T-helper 17 cell (primary cell): ENCODE measurements around the gene PSMG4. TPM values are rescaled to one million over a fixed set of nuclear protein-coding genes. Genes with fewer than 3 reads are reported as not detected.

Source experiments
- ATAC-seq: fragments of 150-1000 bp; cut with Tn5 transposase; 2 replicates; pipeline ENCODE4 v1.10.0; 2021; ENCODE audit warnings: mild to moderate bottlenecking, moderate library complexity
- DNase-seq, 3 donors: peaks; one replicate each; pipeline versions ENCODE4 v3.0.0 to v3.0.0-alpha.2; 2020 to 2021
- H3K9me3 ChIP-seq: one replicate; pipeline ENCODE4 v1.7.0; 2013; ENCODE audit warnings: low read length, mild to moderate bottlenecking; ENCODE audit not compliant: control insufficient read depth, poor library complexity, severe bottlenecking
- H3K27ac Mint-ChIP-seq: one replicate; pipeline ENCODE4 v1.8.0; 2022; ENCODE audit warnings: mild to moderate bottlenecking, moderate library complexity, mixed read lengths
- H3K27me3 Mint-ChIP-seq: one replicate; pipeline ENCODE4 v1.8.0; 2022; ENCODE audit warnings: mixed read lengths
- H3K36me3 Mint-ChIP-seq: one replicate; pipeline ENCODE4 v1.8.0; 2022; ENCODE audit warnings: low read depth, mixed read lengths
- H3K4me1 Mint-ChIP-seq: one replicate; pipeline ENCODE4 v1.8.0; 2022; ENCODE audit warnings: mild to moderate bottlenecking, mixed read lengths
- H3K4me3 Mint-ChIP-seq: one replicate; pipeline ENCODE4 v1.8.0; 2022; ENCODE audit warnings: mild to moderate bottlenecking, moderate library complexity, mixed read lengths
- total RNA-seq, 4 donors: library from RNA in 2 of 4; stranded (reverse) in 2 of 4; gene quantifications; one replicate each; pipeline ENCODE4 v1.2.3 and lab custom pipeline; 2022 to 2026

Gene PSMG4
- total RNA-seq, 2 donors from 2014 or later = 11.9 to 15.6 TPM

DNA sequence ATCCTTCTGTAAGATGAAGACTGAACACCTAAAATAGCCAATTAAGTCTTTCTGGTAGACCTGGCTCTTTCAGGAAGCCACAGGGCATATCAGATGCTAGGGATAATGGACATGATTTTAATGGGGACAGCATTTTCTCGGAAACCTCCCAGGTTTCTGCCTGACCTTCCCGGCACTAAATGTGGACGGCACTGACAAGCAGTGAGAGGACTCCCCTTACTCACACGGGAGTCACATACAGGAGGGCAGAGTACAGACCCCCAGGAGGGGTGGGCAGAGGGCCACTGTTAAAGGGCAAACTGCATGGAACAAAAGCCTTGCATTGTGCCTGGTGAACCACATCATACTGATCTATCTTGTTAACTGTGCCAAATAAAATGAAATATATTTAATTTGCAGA lies 19.9 kb downstream of the PSMG4 start:
- Mint-ChIP-seq H3K36me3 (no peaks in the 10 kb centered on the region), H3K4me3 (no peak overlapping the region), H3K27me3 (no peaks in the 10 kb centered on the region), H3K27ac (no peak overlapping the region), H3K4me1 (peaks cover 12% of the 10 kb centered on the region)
- ATAC-seq = no peak
- no peak for DNase-seq
- no peaks in the 10 kb centered on the region for H3K9me3 ChIP-seq

GRCh38 chr6:3280091-3280490 lies 21.3 kb downstream of the PSMG4 start:
- H3K4me3 Mint-ChIP-seq = no peak overlapping the region
- no peak for DNase-seq
- peaks cover 6% of the 10 kb centered on the region for H3K4me1 Mint-ChIP-seq
- H3K9me3 ChIP-seq = no peaks in the 10 kb centered on the region
- H3K27ac Mint-ChIP-seq = no peak overlapping the region
- no peaks in the 10 kb centered on the region for H3K27me3 Mint-ChIP-seq
- ATAC-seq = no peak
- no peaks in the 10 kb centered on the region for H3K36me3 Mint-ChIP-seq

DNA sequence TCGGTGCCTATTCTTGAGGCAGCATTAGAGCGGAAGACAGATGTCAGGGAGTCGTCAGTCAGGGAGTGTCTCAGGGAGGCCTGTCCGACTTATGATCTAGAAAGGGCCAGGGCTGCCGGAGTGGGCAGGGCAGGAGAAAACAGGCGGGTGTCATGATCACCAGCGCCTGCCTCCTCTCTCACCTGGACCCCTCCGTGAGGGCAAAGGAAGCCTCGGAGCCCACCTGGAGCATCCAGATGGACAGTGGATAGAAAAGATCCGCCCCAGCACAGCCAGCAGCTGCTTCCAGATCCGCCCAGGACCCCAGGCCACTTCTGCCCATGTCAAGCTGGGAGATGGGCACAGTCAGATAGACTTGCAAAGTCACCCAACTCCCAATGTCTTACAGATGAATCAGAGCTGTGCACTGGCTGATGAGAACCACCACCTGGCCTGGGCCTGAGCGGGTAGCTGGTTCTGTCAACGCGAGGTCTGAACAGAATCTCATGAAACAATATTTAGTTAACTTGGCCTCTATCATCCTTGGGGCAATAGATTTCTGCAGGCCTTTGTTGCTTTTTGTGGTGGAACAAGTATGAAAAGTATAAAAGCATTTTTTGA lies 22.2 kb downstream of the PSMG4 start:
- Mint-ChIP-seq H3K4me1 (peaks cover 6% of the 10 kb centered on the region), H3K4me3 (no peak overlapping the region), H3K27me3 (no peaks in the 10 kb centered on the region), H3K27ac (no peak overlapping the region), H3K36me3 (no peaks in the 10 kb centered on the region)
- ATAC-seq (no peak), DNase-seq (no peak)
- H3K9me3 ChIP-seq = no peaks in the 10 kb centered on the region

DNA sequence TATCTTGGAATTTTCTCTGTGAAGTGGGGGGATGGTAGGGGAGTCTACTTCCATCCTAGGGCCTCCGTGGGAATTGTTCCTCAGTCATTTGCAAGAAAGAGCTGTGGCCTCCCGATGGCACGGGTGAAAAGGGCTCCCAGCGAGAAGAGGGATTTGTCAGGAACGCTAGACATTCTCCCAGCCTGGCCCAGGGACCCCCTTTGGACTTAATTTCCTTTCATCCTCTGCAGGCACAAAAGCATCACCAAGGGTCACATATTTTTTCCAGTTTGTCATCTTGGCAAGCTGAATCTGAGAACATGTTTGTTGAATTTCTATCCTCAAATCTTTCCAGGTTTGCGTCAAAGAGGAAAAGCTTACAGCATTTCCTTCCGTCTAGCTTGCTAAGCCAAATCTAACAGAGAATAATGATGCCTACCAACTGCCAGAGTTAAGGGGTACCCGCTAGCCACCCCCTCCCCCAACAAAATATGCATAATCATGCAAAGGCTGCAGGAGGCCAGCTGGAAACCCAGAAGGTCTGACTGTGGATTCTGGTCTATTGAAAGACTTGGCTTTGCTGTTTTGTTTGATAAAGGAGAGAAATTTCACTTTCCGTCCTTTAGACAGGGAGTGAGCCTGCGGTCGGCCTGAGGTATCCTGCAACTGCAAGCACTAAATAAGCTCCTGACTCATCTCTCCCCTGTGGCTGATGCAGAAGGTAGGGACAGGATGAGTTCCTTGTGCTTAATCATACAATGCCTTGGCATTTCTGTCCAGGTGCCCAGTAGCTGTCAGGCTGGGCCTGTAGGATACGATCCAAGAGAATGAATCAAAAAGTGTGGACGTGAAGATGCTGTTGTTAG lies 23.1 kb downstream of the PSMG4 start:
- H3K9me3 ChIP-seq = no peaks in the 10 kb centered on the region
- DNase-seq (no peak), ATAC-seq (no peak)
- Mint-ChIP-seq H3K4me3 (no peak overlapping the region), H3K27me3 (no peaks in the 10 kb centered on the region), H3K27ac (no peak overlapping the region), H3K36me3 (no peaks in the 10 kb centered on the region), H3K4me1 (peaks cover 5% of the 10 kb centered on the region)

GRCh38 chr6:3282476-3283236 lies 23.9 kb downstream of the PSMG4 start:
- H3K9me3 ChIP-seq = no peaks in the 10 kb centered on the region
- Mint-ChIP-seq H3K27ac (no peak overlapping the region), H3K36me3 (no peaks in the 10 kb centered on the region), H3K27me3 (no peaks in the 10 kb centered on the region), H3K4me1 (peaks cover 4% of the 10 kb centered on the region), H3K4me3 (no peak overlapping the region)
- ATAC-seq = no peak
- no peak for DNase-seq

DNA sequence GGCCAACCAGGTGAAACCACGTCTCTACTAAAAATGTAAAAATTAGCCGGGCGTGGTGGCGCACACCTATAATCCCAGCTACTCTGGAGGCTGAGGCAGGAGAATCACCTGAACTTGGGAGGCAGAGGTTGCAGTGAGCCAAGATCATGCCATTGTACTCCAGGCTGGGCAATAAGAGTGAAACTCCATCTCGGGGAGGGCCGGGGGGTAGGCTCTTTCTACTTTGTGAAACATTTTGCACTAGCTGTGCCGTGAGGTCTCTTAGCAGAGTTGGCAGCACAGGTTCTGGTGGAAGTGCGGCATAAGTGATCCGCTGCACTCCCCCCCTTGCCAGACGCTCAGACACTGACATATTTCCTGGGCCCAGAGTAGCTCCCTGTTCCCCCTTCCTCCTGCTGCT lies 24.5 kb downstream of the PSMG4 start:
- Mint-ChIP-seq H3K36me3 (no peaks in the 10 kb centered on the region), H3K4me1 (peaks cover 4% of the 10 kb centered on the region), H3K4me3 (no peak overlapping the region), H3K27me3 (no peaks in the 10 kb centered on the region), H3K27ac (no peak overlapping the region)
- H3K9me3 ChIP-seq = no peaks in the 10 kb centered on the region
- no peak for DNase-seq
- no peak for ATAC-seq

- no peak for DNase-seq
- no peak for ATAC-seq
- H3K27ac Mint-ChIP-seq = no peak overlapping the region
- no peaks in the 10 kb centered on the region for H3K27me3 Mint-ChIP-seq
- no peaks in the 10 kb centered on the region for H3K36me3 Mint-ChIP-seq
- no peaks in the 10 kb centered on the region for H3K9me3 ChIP-seq
- H3K4me3 Mint-ChIP-seq = no peak overlapping the region
- peaks cover 4% of the 10 kb centered on the region for H3K4me1 Mint-ChIP-seq
Observed at GRCh38 chr6:3283641-3284435, 25.1 kb downstream of the PSMG4 start.

- Mint-ChIP-seq H3K27ac (no peak overlapping the region), H3K27me3 (no peaks in the 10 kb centered on the region), H3K4me3 (no peak overlapping the region), H3K36me3 (no peaks in the 10 kb centered on the region), H3K4me1 (peaks cover 4% of the 10 kb centered on the region)
- H3K9me3 ChIP-seq = no peaks in the 10 kb centered on the region
- DNase-seq (no peak), ATAC-seq (no peak)
Observed at GRCh38 chr6:3284436-3284876, 25.7 kb downstream of the PSMG4 start.

DNA sequence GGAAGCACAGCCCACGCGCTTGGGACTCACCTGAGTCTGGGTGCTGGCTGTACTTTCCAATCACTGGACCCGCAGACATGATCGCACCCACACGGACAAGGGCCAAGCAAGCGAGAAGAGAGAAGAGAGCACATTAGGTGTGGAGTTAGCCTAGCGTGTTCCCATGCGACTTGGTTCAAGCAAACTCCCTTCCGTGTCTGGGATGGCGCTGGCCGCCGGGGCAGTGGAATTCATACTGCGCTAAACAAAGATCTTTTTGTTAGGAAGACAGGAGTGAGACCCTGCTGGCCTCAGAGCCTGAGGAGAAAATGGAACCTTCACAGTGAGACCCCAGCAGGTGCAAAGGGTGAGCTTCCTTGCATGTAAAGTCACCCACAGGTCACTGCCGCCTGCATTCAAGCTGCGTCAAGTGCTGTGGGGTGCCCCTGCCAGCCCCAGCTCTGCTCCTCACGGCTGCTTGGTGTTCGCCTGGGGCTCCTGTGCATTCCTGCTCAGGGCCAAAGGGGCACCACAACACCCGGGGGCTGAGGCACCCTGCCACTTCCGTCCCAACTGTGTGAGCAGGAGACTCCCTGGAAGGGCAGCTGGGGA lies 26.4 kb downstream of the PSMG4 start:
- H3K9me3 ChIP-seq = no peaks in the 10 kb centered on the region
- ATAC-seq = no peak
- H3K4me1 Mint-ChIP-seq = peaks cover 6% of the 10 kb centered on the region
- no peaks in the 10 kb centered on the region for H3K36me3 Mint-ChIP-seq
- H3K27me3 Mint-ChIP-seq = no peaks in the 10 kb centered on the region
- no peak overlapping the region for H3K27ac Mint-ChIP-seq
- no peak overlapping the region for H3K4me3 Mint-ChIP-seq
- DNase-seq = no peak

DNA sequence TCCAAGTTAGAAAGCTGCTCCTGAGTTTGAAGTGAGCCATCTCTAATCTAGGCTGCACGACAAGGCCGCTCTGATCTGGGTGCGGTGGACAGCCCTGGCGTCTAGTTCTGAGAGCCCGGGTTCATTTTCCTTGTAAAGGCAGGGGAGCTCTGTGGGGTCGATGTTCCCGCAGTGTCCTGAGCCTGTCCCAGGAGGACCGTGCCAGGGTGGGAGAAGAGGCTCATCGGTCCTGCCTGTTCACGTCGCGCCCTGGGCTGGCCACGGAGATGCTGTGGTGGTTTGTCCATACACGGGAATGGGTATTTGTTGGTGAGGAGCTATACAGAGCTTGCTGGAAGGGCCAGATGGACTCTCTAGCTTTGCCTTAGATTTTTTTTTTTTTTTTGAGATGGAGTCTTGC lies 27.0 kb downstream of the PSMG4 start:
- no peaks in the 10 kb centered on the region for H3K36me3 Mint-ChIP-seq
- no peak for DNase-seq
- no peaks in the 10 kb centered on the region for H3K9me3 ChIP-seq
- no peak overlapping the region for H3K4me3 Mint-ChIP-seq
- H3K4me1 Mint-ChIP-seq = peaks cover 6% of the 10 kb centered on the region
- no peaks in the 10 kb centered on the region for H3K27me3 Mint-ChIP-seq
- H3K27ac Mint-ChIP-seq = no peak overlapping the region
- no peak for ATAC-seq

- H3K9me3 ChIP-seq = no peaks in the 10 kb centered on the region
- no peak for ATAC-seq
- H3K4me3 Mint-ChIP-seq = no peak overlapping the region
- H3K4me1 Mint-ChIP-seq = peaks cover 6% of the 10 kb centered on the region
- no peak for DNase-seq
- H3K27me3 Mint-ChIP-seq = no peaks in the 10 kb centered on the region
- H3K36me3 Mint-ChIP-seq = no peaks in the 10 kb centered on the region
- no peak overlapping the region for H3K27ac Mint-ChIP-seq
Observed at GRCh38 chr6:3286641-3287171, 28.0 kb downstream of the PSMG4 start.

DNA sequence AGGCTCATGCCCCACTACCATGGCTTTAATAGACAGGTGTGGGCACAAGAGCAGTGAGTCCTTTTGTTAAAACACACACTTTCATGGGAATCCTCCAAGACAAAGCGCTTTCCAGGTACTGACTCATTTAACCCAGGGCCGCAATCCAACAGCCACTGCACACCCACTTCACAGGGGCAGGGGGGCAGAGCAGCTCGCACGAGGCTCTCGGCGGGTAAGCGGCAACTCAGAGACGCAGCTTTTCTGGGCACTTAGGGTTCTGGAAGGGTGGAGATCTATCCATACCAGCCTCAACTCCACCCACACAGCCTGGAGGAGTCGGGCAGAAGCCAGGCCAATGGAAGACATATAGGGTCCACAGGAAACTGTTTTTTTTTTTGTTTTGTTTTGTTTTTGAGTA lies 28.6 kb downstream of the PSMG4 start:
- Mint-ChIP-seq H3K27ac (no peak overlapping the region), H3K36me3 (no peaks in the 10 kb centered on the region), H3K4me3 (no peak overlapping the region), H3K4me1 (peaks cover 6% of the 10 kb centered on the region), H3K27me3 (no peaks in the 10 kb centered on the region)
- no peak for ATAC-seq
- no peak for DNase-seq
- H3K9me3 ChIP-seq = no peaks in the 10 kb centered on the region
